HL-60 (cell line): Measurements from ENCODE around the gene ZNF385D.

Experiments used
- DNase-seq, 2 experiments: peaks; one replicate each; pipeline ENCODE4 v3.0.0-alpha.2; 2010 to 2020; ENCODE audit warnings: low read depth in 1 of 2, low spot score in 1 of 2
- H3K27ac ChIP-seq: fragments of 250-450 bp; sonication (Bioruptor Pico); replicated peaks from 2 replicates; pipeline ENCODE4 v1.5.1; 2020; ENCODE audit warnings: mild to moderate bottlenecking, moderate library complexity
- H3K27me3 ChIP-seq: fragments of 250-450 bp; sonication (Bioruptor Pico); 2 replicates; pipeline ENCODE4 v1.5.1; 2021; ENCODE audit warnings: mild to moderate bottlenecking, moderate library complexity; ENCODE audit not compliant: insufficient read depth, poor library complexity, severe bottlenecking
- H3K4me3 ChIP-seq: replicated peaks from 2 replicates; pipeline ENCODE4 v1.5.1; 2011; ENCODE audit warnings: mild to moderate bottlenecking, control low read depth, low read length; ENCODE audit not compliant: insufficient read depth
- GABPA ChIP-seq: IDR thresholded peaks from 2 replicates; pipeline ENCODE4 v1.6.1; 2012; ENCODE audit warnings: low read depth
- POLR2AphosphoS5 ChIP-seq: IDR thresholded peaks from 2 replicates; pipeline ENCODE4 v1.6.1; 2012; ENCODE audit warnings: low read depth
- SPI1 ChIP-seq: IDR thresholded peaks from 2 replicates; pipeline ENCODE4 v1.6.1; 2012; ENCODE audit warnings: low read depth, mild to moderate bottlenecking, borderline replicate concordance
- TF ChIP-seq, protein P1 (sequence below): IDR thresholded peaks from 2 replicates; pipeline ENCODE4 v1.6.1; 2012; ENCODE audit warnings: low read depth; ENCODE audit not compliant: insufficient replicate concordance
- TF ChIP-seq, protein P2 (sequence below): IDR thresholded peaks from one replicate; pipeline ENCODE4 v1.5.1; 2011; ENCODE audit warnings: low read length, control low read depth, inconsistent platforms; ENCODE audit not compliant: insufficient read depth

The ZNF385D gene

DNA sequence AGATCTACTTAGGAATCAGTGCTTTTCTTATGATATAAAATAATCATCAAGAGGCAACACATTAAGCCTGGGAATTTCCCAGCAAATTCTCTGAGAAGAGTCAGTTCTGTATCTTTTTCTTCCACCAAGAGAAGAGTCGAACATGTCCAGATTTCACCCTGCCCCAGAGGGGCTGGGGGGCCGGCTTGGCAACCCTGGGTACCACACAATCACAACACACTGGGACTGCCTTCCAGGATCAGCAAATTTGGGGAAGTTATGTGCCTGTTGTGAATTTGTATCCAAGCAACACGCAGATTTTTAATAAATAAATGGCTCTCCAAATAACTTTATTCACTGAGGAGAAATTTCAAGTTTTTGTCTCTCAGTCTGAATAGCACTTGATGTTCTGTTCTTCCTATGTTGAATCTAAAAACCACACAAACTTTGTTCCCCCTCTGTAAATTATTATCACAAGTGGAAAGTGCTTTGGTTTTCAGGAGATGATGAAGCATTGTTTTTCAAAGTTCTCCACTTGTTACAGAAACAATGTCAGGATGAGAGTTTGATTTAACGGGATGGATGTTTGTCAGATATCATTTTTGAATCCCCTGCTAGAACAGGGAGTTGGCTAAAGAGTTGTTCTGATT, 357.2 kb downstream of the ZNF385D start:
- TF ChIP-seq, protein P1, sequence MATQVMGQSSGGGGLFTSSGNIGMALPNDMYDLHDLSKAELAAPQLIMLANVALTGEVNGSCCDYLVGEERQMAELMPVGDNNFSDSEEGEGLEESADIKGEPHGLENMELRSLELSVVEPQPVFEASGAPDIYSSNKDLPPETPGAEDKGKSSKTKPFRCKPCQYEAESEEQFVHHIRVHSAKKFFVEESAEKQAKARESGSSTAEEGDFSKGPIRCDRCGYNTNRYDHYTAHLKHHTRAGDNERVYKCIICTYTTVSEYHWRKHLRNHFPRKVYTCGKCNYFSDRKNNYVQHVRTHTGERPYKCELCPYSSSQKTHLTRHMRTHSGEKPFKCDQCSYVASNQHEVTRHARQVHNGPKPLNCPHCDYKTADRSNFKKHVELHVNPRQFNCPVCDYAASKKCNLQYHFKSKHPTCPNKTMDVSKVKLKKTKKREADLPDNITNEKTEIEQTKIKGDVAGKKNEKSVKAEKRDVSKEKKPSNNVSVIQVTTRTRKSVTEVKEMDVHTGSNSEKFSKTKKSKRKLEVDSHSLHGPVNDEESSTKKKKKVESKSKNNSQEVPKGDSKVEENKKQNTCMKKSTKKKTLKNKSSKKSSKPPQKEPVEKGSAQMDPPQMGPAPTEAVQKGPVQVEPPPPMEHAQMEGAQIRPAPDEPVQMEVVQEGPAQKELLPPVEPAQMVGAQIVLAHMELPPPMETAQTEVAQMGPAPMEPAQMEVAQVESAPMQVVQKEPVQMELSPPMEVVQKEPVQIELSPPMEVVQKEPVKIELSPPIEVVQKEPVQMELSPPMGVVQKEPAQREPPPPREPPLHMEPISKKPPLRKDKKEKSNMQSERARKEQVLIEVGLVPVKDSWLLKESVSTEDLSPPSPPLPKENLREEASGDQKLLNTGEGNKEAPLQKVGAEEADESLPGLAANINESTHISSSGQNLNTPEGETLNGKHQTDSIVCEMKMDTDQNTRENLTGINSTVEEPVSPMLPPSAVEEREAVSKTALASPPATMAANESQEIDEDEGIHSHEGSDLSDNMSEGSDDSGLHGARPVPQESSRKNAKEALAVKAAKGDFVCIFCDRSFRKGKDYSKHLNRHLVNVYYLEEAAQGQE, result no peak
- TF ChIP-seq SPI1 (no peak), POLR2AphosphoS5 (no peak)
- no peak overlapping the region for H3K4me3 ChIP-seq
- no peak overlapping the region for H3K27ac ChIP-seq
- H3K27me3 ChIP-seq, result no peaks in the 10 kb centered on the region
- no peak for DNase-seq

DNA sequence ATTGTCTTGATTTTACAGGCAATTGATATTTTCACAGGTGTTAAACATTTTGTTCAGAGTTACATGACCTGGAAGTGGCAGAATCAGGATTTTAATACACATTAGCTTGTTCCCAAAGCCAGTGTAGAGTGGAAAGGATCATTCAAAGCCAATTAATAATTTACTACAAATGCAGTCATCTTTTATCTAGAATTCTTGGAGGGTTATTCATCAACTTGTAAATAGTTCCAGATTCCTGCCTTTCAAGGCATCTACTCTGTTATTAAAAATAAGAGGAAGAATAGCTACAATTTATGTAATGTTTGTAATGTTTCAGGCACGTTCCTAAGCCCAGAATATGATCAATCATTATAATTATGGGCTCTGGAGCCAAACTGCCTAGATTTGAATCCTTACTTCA, 358.5 kb downstream of the ZNF385D start:
- Histone ChIP-seq H3K4me3 (no peak overlapping the region), H3K27me3 (no peaks in the 10 kb centered on the region), H3K27ac (no peak overlapping the region)
- TF ChIP-seq, protein P1, result no peak
- TF ChIP-seq, protein P2, sequence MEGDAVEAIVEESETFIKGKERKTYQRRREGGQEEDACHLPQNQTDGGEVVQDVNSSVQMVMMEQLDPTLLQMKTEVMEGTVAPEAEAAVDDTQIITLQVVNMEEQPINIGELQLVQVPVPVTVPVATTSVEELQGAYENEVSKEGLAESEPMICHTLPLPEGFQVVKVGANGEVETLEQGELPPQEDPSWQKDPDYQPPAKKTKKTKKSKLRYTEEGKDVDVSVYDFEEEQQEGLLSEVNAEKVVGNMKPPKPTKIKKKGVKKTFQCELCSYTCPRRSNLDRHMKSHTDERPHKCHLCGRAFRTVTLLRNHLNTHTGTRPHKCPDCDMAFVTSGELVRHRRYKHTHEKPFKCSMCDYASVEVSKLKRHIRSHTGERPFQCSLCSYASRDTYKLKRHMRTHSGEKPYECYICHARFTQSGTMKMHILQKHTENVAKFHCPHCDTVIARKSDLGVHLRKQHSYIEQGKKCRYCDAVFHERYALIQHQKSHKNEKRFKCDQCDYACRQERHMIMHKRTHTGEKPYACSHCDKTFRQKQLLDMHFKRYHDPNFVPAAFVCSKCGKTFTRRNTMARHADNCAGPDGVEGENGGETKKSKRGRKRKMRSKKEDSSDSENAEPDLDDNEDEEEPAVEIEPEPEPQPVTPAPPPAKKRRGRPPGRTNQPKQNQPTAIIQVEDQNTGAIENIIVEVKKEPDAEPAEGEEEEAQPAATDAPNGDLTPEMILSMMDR, result no peak
- no peak for TF ChIP-seq SPI1
- no peak for TF ChIP-seq POLR2AphosphoS5
- TF ChIP-seq GABPA, result no peak
- no peak for DNase-seq

DNA sequence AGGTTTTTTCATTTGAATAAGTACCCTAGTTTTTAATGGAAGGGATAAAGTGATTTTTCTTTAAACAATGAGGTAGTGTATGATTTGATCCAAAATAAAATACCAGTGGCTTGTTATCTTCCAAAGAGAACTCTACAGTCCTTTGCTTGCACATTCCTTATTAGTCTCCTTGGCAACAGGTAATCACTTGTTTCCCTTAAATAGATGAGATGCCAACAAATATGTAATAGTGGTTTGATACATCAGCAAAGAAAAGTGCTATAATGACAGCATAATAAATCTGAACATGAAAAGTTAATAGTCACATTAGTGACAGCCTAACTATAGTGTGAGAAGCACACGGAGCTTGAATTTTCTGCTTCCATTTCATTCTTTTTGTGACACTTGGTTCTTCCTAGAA, 360.2 kb downstream of the ZNF385D start:
- no peak overlapping the region for H3K4me3 ChIP-seq
- TF ChIP-seq GABPA, result no peak
- TF ChIP-seq, protein P1, result no peak
- no peak for TF ChIP-seq SPI1
- TF ChIP-seq, protein P2, result no peak
- TF ChIP-seq POLR2AphosphoS5, result no peak
- DNase-seq, result no peak
- no peak overlapping the region for H3K27ac ChIP-seq
- H3K27me3 ChIP-seq, result no peaks in the 10 kb centered on the region
